NCI-H146 treated with DMSO at 0.1 percent for 48 hours (cell line): ENCODE measurements around the gene ANO2.
"Not testable (repeated sequence)": the region's sequence is repeated elsewhere in the genome, so short reads cannot be mapped to it uniquely, and the experiment has no call there.

Source experiments
- DNase-seq: peaks from one replicate; lab custom pipeline; 2025; ENCODE audit not compliant: unreplicated experiment; lab: John Stamatoyannopoulos, UW

ANO2 gene

GRCh38 chr12:5685935-5686334, 259.1 kb downstream of the ANO2 start:
- no peak for DNase-seq

- DNase-seq: no peak
Measured at GRCh38 chr12:5684989-5685388, 260.1 kb downstream of the ANO2 start.

GRCh38 chr12:5682581-5682980, 262.5 kb downstream of the ANO2 start:
- DNase-seq: no peak

- DNase-seq: no peak
Measured at GRCh38 chr12:5678176-5678575, 266.9 kb downstream of the ANO2 start.

- DNase-seq: not testable (repeated sequence)
Measured at GRCh38 chr12:5669624-5670023, 275.4 kb downstream of the ANO2 start.

GRCh38 chr12:5665615-5666014, 279.4 kb downstream of the ANO2 start:
- DNase-seq: no peak

- no peak for DNase-seq
Measured at GRCh38 chr12:5661811-5662210, 283.2 kb downstream of the ANO2 start.

GRCh38 chr12:5660238-5660637, 284.8 kb downstream of the ANO2 start:
- DNase-seq: no peak

- DNase-seq: not testable (repeated sequence)
Measured at GRCh38 chr12:5658339-5658941, 286.6 kb downstream of the ANO2 start.

- DNase-seq: no peak
Measured at GRCh38 chr12:5656836-5657235, 288.2 kb downstream of the ANO2 start.

GRCh38 chr12:5655120-5655519, 289.9 kb downstream of the ANO2 start:
- DNase-seq: no peak

- DNase-seq: no peak
Measured at GRCh38 chr12:5654019-5654418, 291.0 kb downstream of the ANO2 start.

- no peak for DNase-seq
Measured at GRCh38 chr12:5650829-5651461, 294.1 kb downstream of the ANO2 start.

GRCh38 chr12:5650281-5650680, 294.8 kb downstream of the ANO2 start:
- no peak for DNase-seq

GRCh38 chr12:5648692-5649359, 296.2 kb downstream of the ANO2 start:
- peak; percentile 80 for DNase-seq

- DNase-seq: no peak
Measured at GRCh38 chr12:5643266-5643665, 301.8 kb downstream of the ANO2 start.

- no peak for DNase-seq
Measured at GRCh38 chr12:5637698-5638097, 307.4 kb downstream of the ANO2 start.

GRCh38 chr12:5636907-5637306, 308.2 kb downstream of the ANO2 start:
- no peak for DNase-seq

GRCh38 chr12:5633106-5633505, 312.0 kb downstream of the ANO2 start:
- no peak for DNase-seq

GRCh38 chr12:5632453-5632852, 312.6 kb downstream of the ANO2 start:
- DNase-seq: no peak

- DNase-seq: no peak
Measured at GRCh38 chr12:5631497-5631896, 313.6 kb downstream of the ANO2 start.

GRCh38 chr12:5630726-5631125, 314.3 kb downstream of the ANO2 start:
- DNase-seq: no peak
